ENCODE measurements around the gene CCDC85A.

CCDC85A gene

GRCh38 chr2:56244506-56244905, 60.7 kb downstream of the CCDC85A start:
- no peak for DNase-seq

GRCh38 chr2:56244911-56245530, 61.2 kb downstream of the CCDC85A start:
- DNase-seq = no peak

GRCh38 chr2:56248965-56249742, 65.4 kb downstream of the CCDC85A start:
- no peak for DNase-seq

- DNase-seq = no peak
Measured at GRCh38 chr2:56250153-56250729, 66.5 kb downstream of the CCDC85A start.

- no peak for DNase-seq
Measured at GRCh38 chr2:56260415-56260814, 76.6 kb downstream of the CCDC85A start.

GRCh38 chr2:56262241-56262640, 78.5 kb downstream of the CCDC85A start:
- DNase-seq = no peak

GRCh38 chr2:56263876-56264275, 80.1 kb downstream of the CCDC85A start:
- DNase-seq = no peak

GRCh38 chr2:56266761-56267414, 83.1 kb downstream of the CCDC85A start:
- no peak for DNase-seq

- DNase-seq = no peak
Measured at GRCh38 chr2:56267415-56267788, 83.6 kb downstream of the CCDC85A start.

GRCh38 chr2:56268856-56269255, 85.1 kb downstream of the CCDC85A start:
- DNase-seq = no peak

- DNase-seq = no peak
Measured at GRCh38 chr2:56271275-56271674, 87.5 kb downstream of the CCDC85A start.

GRCh38 chr2:56285224-56285623, 101.4 kb downstream of the CCDC85A start:
- no peak for DNase-seq

GRCh38 chr2:56286936-56287335, 103.1 kb downstream of the CCDC85A start:
- no peak for DNase-seq

GRCh38 chr2:56287508-56287907, 103.7 kb downstream of the CCDC85A start:
- DNase-seq = no peak

- DNase-seq = no peak
Measured at GRCh38 chr2:56287974-56288373, 104.2 kb downstream of the CCDC85A start.

GRCh38 chr2:56288838-56289580, 105.2 kb downstream of the CCDC85A start:
- DNase-seq = no peak

GRCh38 chr2:56291711-56292110, 107.9 kb downstream of the CCDC85A start:
- peak; percentile 52 for DNase-seq

- no peak for DNase-seq
Measured at GRCh38 chr2:56292951-56293350, 109.2 kb downstream of the CCDC85A start.

- DNase-seq = no peak
Measured at GRCh38 chr2:56295666-56296065, 111.9 kb downstream of the CCDC85A start.

GRCh38 chr2:56297671-56298070, 113.9 kb downstream of the CCDC85A start:
- DNase-seq = no peak

- DNase-seq = no peak
Measured at GRCh38 chr2:56299171-56299691, 115.4 kb downstream of the CCDC85A start.

- no peak for DNase-seq
Measured at GRCh38 chr2:56309626-56310170, 125.9 kb downstream of the CCDC85A start.

All from NCI-H82 (cell line).